K562 (cell line): ENCODE results near the gene DEGS1. TPM values are rescaled to one million over a fixed set of nuclear protein-coding genes. Genes with fewer than 3 reads are reported as not detected.
A peak's percentile ranks its signal among the peaks of the same experiment; 100 is the strongest.

Source experiments
- CBX3 ChIP-seq, 2 experiments: IDR thresholded peaks; 1 replicate in 1 of 2; 2 replicates in 1 of 2; pipeline ENCODE4 v1.6.1; 2012; ENCODE audit warnings: inconsistent platforms in 2 of 2, low read length in 2 of 2, borderline replicate concordance in 1 of 2, control low read depth in 1 of 2
- HDAC2 ChIP-seq: fragments of 450-650 bp; IDR thresholded peaks from 2 replicates; pipeline ENCODE4 v1.6.1; 2016; ENCODE audit warnings: mild to moderate bottlenecking
- HINFP ChIP-seq: fragments of 450-650 bp; conservative IDR thresholded peaks from 2 replicates; pipeline ENCODE4 v1.6.1; 2016; ENCODE audit warnings: missing genetic modification characterization, low read depth, mild to moderate bottlenecking, control low read depth, missing compliant biosample characterization
- HMGN3 ChIP-seq: IDR thresholded peaks from 2 replicates; pipeline ENCODE4 v1.6.1; 2011; ENCODE audit warnings: borderline replicate concordance, low read depth, mild to moderate bottlenecking, mixed read lengths, low read length; ENCODE audit not compliant: insufficient read length; ENCODE audit errors: extremely low read depth
- MEF2A ChIP-seq: IDR thresholded peaks from 2 replicates; pipeline ENCODE4 v1.6.1; 2011; ENCODE audit warnings: low read depth, mild to moderate bottlenecking, low read length, moderate library complexity; ENCODE audit not compliant: control insufficient read depth
- MLLT1 ChIP-seq, 2 experiments: fragments of 450-650 bp; IDR thresholded peaks; 2 replicates each; pipeline ENCODE4 v1.6.1; 2016
- MYBL2 ChIP-seq, 2 experiments: fragments of 450-650 bp in 1 of 2; sonication (generic) in 1 of 2; formaldehyde crosslinking in 1 of 2; IDR thresholded peaks; 2 replicates each; pipeline versions ENCODE4 v1.6.1 to v1.8.1; 2017 to 2022; ENCODE audit warnings: borderline replicate concordance in 1 of 2, inconsistent platforms in 1 of 2, low read depth in 1 of 2, mild to moderate bottlenecking in 1 of 2, missing genetic modification reagents in 1 of 2, moderate library complexity in 1 of 2
- NCOA1 ChIP-seq: fragments of 450-650 bp; IDR thresholded peaks from 2 replicates; pipeline ENCODE4 v1.6.1; 2016; ENCODE audit warnings: low read depth
- PBX2 ChIP-seq, 2 experiments: IDR thresholded peaks in 1 of 2; conservative IDR thresholded peaks in 1 of 2; 2 replicates each; pipeline ENCODE4 v1.6.1; 2016; ENCODE audit warnings: low read depth in 2 of 2, mild to moderate bottlenecking in 1 of 2, missing compliant biosample characterization in 1 of 2, missing genetic modification characterization in 1 of 2, moderate library complexity in 1 of 2
- RAD51 ChIP-seq: fragments of 450-650 bp; IDR thresholded peaks from 2 replicates; pipeline ENCODE4 v1.7.1; 2016; ENCODE audit warnings: low read depth, mild to moderate bottlenecking, borderline replicate concordance
- RNF2 ChIP-seq: sonication (generic); IDR thresholded peaks from 2 replicates; pipeline ENCODE4 v1.6.1; 2016
- SAFB2 ChIP-seq: fragments of 200-400 bp; formaldehyde crosslinking; IDR thresholded peaks from 2 replicates; pipeline ENCODE4 v1.6.1; 2018; ENCODE audit warnings: borderline replicate concordance, low read length, low read depth, moderate library complexity; ENCODE audit not compliant: severe bottlenecking
- THRA ChIP-seq: fragments of 450-650 bp; IDR thresholded peaks from 2 replicates; pipeline ENCODE4 v1.6.1; 2017; ENCODE audit warnings: mild to moderate bottlenecking, moderate library complexity
- TRIM24 ChIP-seq, 2 experiments: fragments of 450-650 bp; IDR thresholded peaks; 2 replicates each; pipeline ENCODE4 v1.6.1; 2016
- ZBTB8A ChIP-seq: fragments of 450-650 bp; IDR thresholded peaks from 2 replicates; pipeline ENCODE4 v1.6.1; 2018; ENCODE audit warnings: mild to moderate bottlenecking, moderate library complexity; ENCODE audit not compliant: partially characterized antibody
- ZEB2 ChIP-seq: fragments of 450-650 bp; IDR thresholded peaks from 2 replicates; pipeline ENCODE4 v1.6.1; 2016
- ZNF280A ChIP-seq: fragments of 450-650 bp; IDR thresholded peaks from 2 replicates; pipeline ENCODE4 v1.6.1; 2018; ENCODE audit warnings: mild to moderate bottlenecking, low read depth; ENCODE audit not compliant: partially characterized antibody
- ZNF766 ChIP-seq: fragments of 200-800 bp; sonication (Bioruptor generic); conservative IDR thresholded peaks from 2 replicates; pipeline ENCODE4 v1.6.1; 2016; ENCODE audit warnings: missing genetic modification characterization, missing compliant biosample characterization
- polyA plus RNA-seq, 8 experiments: library from polyadenylated mRNA; depleted of rRNA in 4 of 8; stranded (reverse) in 5 of 8; unstranded in 3 of 8; fragments of >200 nt; fragmentation: Nextera tagmentation in 2 of 8; fragmentation: Illumina TruSeq in 1 of 8; extraction: Ambion mirVana in 2 of 8; extraction: Trizol in 1 of 8; gene quantifications; 2 replicates each; pipeline versions ENCODE4 v1.2.1 to v1.2.3, GENCODE V29; 2011 to 2014; ENCODE audit warnings: inconsistent platforms in 1 of 8, missing spikeins in 1 of 8
- total RNA-seq, 7 experiments: library from RNA; depleted of rRNA in 6 of 7; stranded (reverse); fragments of >200 nt in 6 of 7; fragmentation: Illumina TruSeq in 2 of 7; extraction: Trizol in 2 of 7; gene quantifications; 2 replicates each; pipeline versions ENCODE4 v1.2.1 to v1.2.3, GENCODE V29; 2011 to 2021; ENCODE audit warnings: low replicate concordance in 1 of 7

The DEGS1 gene
- total and polyA plus RNA-seq, 9 of the 15 experiments (the other 6 are each of a cell fraction or from before 2014, with no cell fraction given), result 12.3 to 95.0 (median 38.8) TPM

- TF ChIP-seq HINFP (tag), result 0 out of 2 replicates have a peak, but pooled peaks have one; percentile 4
- peak; percentile 48; the same call in 1 of the 2 replicates for TF ChIP-seq RAD51
- TF ChIP-seq PBX2 (CRISPR knock-in tag; IDR thresholded peaks at IDR 0.05; ENCODE audit: low read depth), result no peak
- peak; percentile 75 for TF ChIP-seq PBX2 (tag; conservative IDR thresholded peaks at IDR 0.05; ENCODE audit: low read depth)
- TF ChIP-seq THRA, result peak; percentile 93
- peak in 1 of 2 experiments; percentile 93; a peak in 1 of 3 replicates for TF ChIP-seq CBX3 (IDR thresholded peaks at IDR 0.05; ENCODE audit: borderline replicate concordance in 1 of 2, low read length in 2 of 2)
- TF ChIP-seq HDAC2, result peak; percentile 98
- peak; percentile 94 to 97 for TF ChIP-seq TRIM24 (IDR thresholded peaks at IDR 0.05)
- TF ChIP-seq MYBL2 (IDR thresholded peaks at IDR 0.05; ENCODE audit: low read depth), result peak; percentile 94
- no peak for TF ChIP-seq MYBL2 (CRISPR knock-in tag; IDR thresholded peaks at IDR 0.05; ENCODE audit: borderline replicate concordance)
- no peak for TF ChIP-seq SAFB2
- peak; percentile 85 for TF ChIP-seq RNF2
- peak; percentile 96 for TF ChIP-seq NCOA1
- TF ChIP-seq MEF2A, result peak; percentile 69; the same call in 1 of the 2 replicates
- no peak for TF ChIP-seq ZNF280A
- peak; percentile 88 for TF ChIP-seq HMGN3
- peak; percentile 83; the same call in 1 of the 2 replicates for TF ChIP-seq ZEB2
- no peak for TF ChIP-seq ZBTB8A
- peak; percentile 79 for TF ChIP-seq ZNF766 (CRISPR knock-in tag)
- TF ChIP-seq MLLT1 (IDR thresholded peaks at IDR 0.05), result peak in 1 of 2 experiments; percentile 59; a peak in 1 of 4 replicates
Measured at GRCh38 chr1:224160171-224160682, 22.8 kb upstream of the DEGS1 start (continued).
